Smooth muscle cell (in vitro differentiated cells): ENCODE measurements around the gene PLA2G2D. TPM values are rescaled to one million over a fixed set of nuclear protein-coding genes. Genes with fewer than 3 reads are reported as not detected.

ENCODE experiments used
- DNase-seq: peaks from one replicate; lab custom pipeline; 2025; ENCODE audit not compliant: unreplicated experiment; lab: John Stamatoyannopoulos, UW
- H2AFZ ChIP-seq: fragments of 200-600 bp; sonication (generic); 2 replicates; pipeline ENCODE4 v1.6.0; 2016; ENCODE audit warnings: antibody characterized with exemption, low read depth, mild to moderate bottlenecking
- H3F3A ChIP-seq: fragments of 200-600 bp; sonication (generic); 2 replicates; pipeline ENCODE4 v1.6.0; 2017; ENCODE audit warnings: antibody characterized with exemption, low read depth
- H3K27ac ChIP-seq: fragments of 200-600 bp; sonication (generic); 2 replicates; pipeline ENCODE4 v1.5.1; 2016; ENCODE audit warnings: low read depth, mild to moderate bottlenecking
- H3K27me3 ChIP-seq: fragments of 200-600 bp; sonication (generic); 2 replicates; pipeline ENCODE4 v1.6.1; 2016; ENCODE audit warnings: low read depth, mild to moderate bottlenecking
- H3K36me3 ChIP-seq: fragments of 200-600 bp; sonication (generic); 2 replicates; pipeline ENCODE4 v1.5.1; 2016; ENCODE audit warnings: low read depth
- H3K4me1 ChIP-seq: fragments of 200-600 bp; sonication (generic); 2 replicates; pipeline ENCODE4 v1.5.1; 2016; ENCODE audit warnings: low read depth
- H3K4me2 ChIP-seq: fragments of 200-600 bp; sonication (generic); 2 replicates; pipeline ENCODE4 v1.6.0; 2016; ENCODE audit warnings: mild to moderate bottlenecking
- H3K4me3 ChIP-seq: fragments of 200-600 bp; sonication (generic); 2 replicates; pipeline ENCODE4 v1.5.1; 2016; ENCODE audit warnings: mild to moderate bottlenecking
- H3K79me2 ChIP-seq: fragments of 200-600 bp; sonication (generic); 2 replicates; pipeline ENCODE4 v1.6.0; 2016; ENCODE audit warnings: low read depth, mild to moderate bottlenecking
- H3K9ac ChIP-seq: fragments of 200-600 bp; sonication (generic); 2 replicates; pipeline ENCODE4 v1.6.0; 2016; ENCODE audit warnings: low read depth
- H3K9me3 ChIP-seq: fragments of 200-600 bp; sonication (generic); replicated peaks from 2 replicates; pipeline ENCODE4 v1.5.1; 2016; ENCODE audit warnings: low read depth
- H4K20me1 ChIP-seq: fragments of 200-600 bp; sonication (generic); 2 replicates; pipeline ENCODE4 v1.6.0; 2016; ENCODE audit warnings: low read depth
- CTCF ChIP-seq: fragments of 200-600 bp; sonication (generic); IDR thresholded peaks from 2 replicates; pipeline ENCODE4 v1.5.1; 2017; ENCODE audit warnings: borderline replicate concordance, mild to moderate bottlenecking, antibody characterized with exemption; ENCODE audit not compliant: insufficient read depth, poor library complexity, severe bottlenecking
- WGBS: methylation state at CpG from one replicate; pipeline ENCODE4 v1.1.7; 2016; ENCODE audit warnings: low lambda C conversion rate; 5-methylcytosine and 5-hydroxymethylcytosine counted together
- polyA plus RNA-seq: library from polyadenylated mRNA; unstranded; fragments of >200 nt; fragmentation: Nextera tagmentation; extraction: Ambion mirVana; gene quantifications from 2 replicates; pipeline ENCODE4 v1.2.1, GENCODE V29; 2016
- total RNA-seq: library from RNA; depleted of rRNA; stranded (reverse); fragments of >200 nt; gene quantifications from 2 replicates; pipeline ENCODE4 v1.2.3, GENCODE V29; 2014

The PLA2G2D gene
- total and polyA plus RNA-seq, 2 experiments from 2014 or later = not detected

- no peak overlapping the region for H2AFZ ChIP-seq
- H3F3A ChIP-seq = no peaks in the 10 kb centered on the region
- no peaks in the 10 kb centered on the region for H3K79me2 ChIP-seq
- no peak overlapping the region for H3K27ac ChIP-seq
- no peak for TF ChIP-seq CTCF
- no peaks in the 10 kb centered on the region for H3K36me3 ChIP-seq
- WGBS = 89% methylated on average over 5 of the region's 5 CpGs
- H3K4me2 ChIP-seq = no peak overlapping the region
- no peaks in the 10 kb centered on the region for H4K20me1 ChIP-seq
- no peak overlapping the region for H3K9ac ChIP-seq
- DNase-seq = no peak
- no peaks in the 10 kb centered on the region for H3K4me1 ChIP-seq
- no peak overlapping the region for H3K4me3 ChIP-seq
- H3K9me3 ChIP-seq = no peaks in the 10 kb centered on the region
- H3K27me3 ChIP-seq = peaks cover 5% of the 10 kb centered on the region
Measured at GRCh38 chr1:20095564-20096434, 23.5 kb downstream of the PLA2G2D start.

DNA sequence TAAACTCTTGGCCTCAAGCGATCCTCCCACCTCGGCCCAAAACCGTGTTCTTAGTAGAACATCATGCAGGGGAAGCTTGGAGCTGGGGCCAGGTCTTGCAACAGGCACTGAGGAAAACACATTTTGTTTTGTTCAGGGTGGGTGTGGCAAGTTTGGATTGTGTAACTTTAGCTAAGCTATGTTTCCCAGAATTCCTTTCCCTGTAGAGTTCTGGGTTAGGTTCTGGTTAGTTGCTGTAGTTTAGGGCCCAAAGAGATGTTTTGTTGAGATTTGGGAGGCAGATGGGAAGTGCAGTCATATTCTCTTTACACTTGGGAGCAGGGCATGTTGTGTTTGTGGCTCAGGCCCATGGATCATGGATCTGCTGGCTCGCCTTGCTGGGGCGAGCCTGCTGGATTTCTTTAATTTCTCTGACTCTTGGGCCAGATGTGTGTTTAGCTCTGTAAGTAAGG, 25.4 kb downstream of the PLA2G2D start:
- H3K79me2 ChIP-seq = no peaks in the 10 kb centered on the region
- H3K4me3 ChIP-seq = no peak overlapping the region
- no peaks in the 10 kb centered on the region for H3K36me3 ChIP-seq
- H2AFZ ChIP-seq = no peak overlapping the region
- no peaks in the 10 kb centered on the region for H3K4me1 ChIP-seq
- peaks cover 5% of the 10 kb centered on the region for H3K27me3 ChIP-seq
- DNase-seq = no peak
- 91% methylated on average over 5 of the region's 5 CpGs for WGBS
- no peak overlapping the region for H3K4me2 ChIP-seq
- H4K20me1 ChIP-seq = no peaks in the 10 kb centered on the region
- no peak overlapping the region for H3K27ac ChIP-seq
- no peak for TF ChIP-seq CTCF
- no peak overlapping the region for H3K9ac ChIP-seq
- H3F3A ChIP-seq = no peaks in the 10 kb centered on the region
- no peaks in the 10 kb centered on the region for H3K9me3 ChIP-seq

DNA sequence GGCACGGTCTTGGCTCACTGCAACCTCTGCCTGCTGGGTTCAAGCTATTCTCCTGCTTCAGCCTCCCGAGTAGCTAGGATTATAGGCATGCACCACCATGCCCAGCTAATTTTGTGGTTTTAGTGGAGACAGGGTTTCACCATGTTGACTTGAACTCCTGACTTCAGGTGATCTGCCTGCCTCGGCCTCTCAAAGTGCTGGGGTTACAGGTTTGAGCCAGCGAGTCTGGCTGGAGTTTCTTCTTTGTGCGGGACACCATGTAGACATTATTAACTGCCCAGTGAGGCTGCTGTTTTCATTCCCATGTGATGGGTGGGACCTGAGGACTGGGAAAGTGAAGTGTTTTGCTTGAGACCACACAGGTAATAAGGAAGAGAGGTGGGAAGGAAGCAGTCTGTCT, 26.0 kb downstream of the PLA2G2D start:
- H3K36me3 ChIP-seq = no peaks in the 10 kb centered on the region
- H4K20me1 ChIP-seq = no peaks in the 10 kb centered on the region
- WGBS = 94% methylated on average over 5 of the region's 5 CpGs
- no peak overlapping the region for H3K4me2 ChIP-seq
- no peaks in the 10 kb centered on the region for H3K79me2 ChIP-seq
- no peaks in the 10 kb centered on the region for H3K9me3 ChIP-seq
- no peaks in the 10 kb centered on the region for H3F3A ChIP-seq
- peaks cover 5% of the 10 kb centered on the region for H3K27me3 ChIP-seq
- TF ChIP-seq CTCF = no peak
- H3K9ac ChIP-seq = no peak overlapping the region
- no peak for DNase-seq
- H3K4me3 ChIP-seq = no peak overlapping the region
- H3K27ac ChIP-seq = no peak overlapping the region
- H3K4me1 ChIP-seq = no peaks in the 10 kb centered on the region
- H2AFZ ChIP-seq = no peak overlapping the region
